Medulla oblongata (tissue), 1 donor: Measurements from ENCODE around the gene CDC14A.
"Not testable (repeated sequence)": the region's sequence is repeated elsewhere in the genome, so short reads cannot be mapped to it uniquely, and the experiment has no call there.

Source experiments
- DNase-seq: peaks from one replicate; pipeline ENCODE4 v3.0.0-alpha.2; 2015; ENCODE audit errors: extremely low spot score

CDC14A gene

GRCh38 chr1:100332331-100332730 lies 20.0 kb upstream of the CDC14A start:
- no peak for DNase-seq

- DNase-seq, result no peak
Measured at GRCh38 chr1:100335436-100335835, 16.9 kb upstream of the CDC14A start.

GRCh38 chr1:100337878-100338277 lies 14.4 kb upstream of the CDC14A start:
- DNase-seq, result not testable (repeated sequence)

GRCh38 chr1:100339735-100340134 lies 12.6 kb upstream of the CDC14A start:
- not testable (repeated sequence) for DNase-seq

- DNase-seq, result no peak
Measured at GRCh38 chr1:100340494-100340893, 11.8 kb upstream of the CDC14A start.

GRCh38 chr1:100342348-100342747 lies 10.0 kb upstream of the CDC14A start:
- no peak for DNase-seq

- DNase-seq, result peak; percentile 51
Measured at GRCh38 chr1:100343897-100344296, 8.4 kb upstream of the CDC14A start.

GRCh38 chr1:100344774-100345173 lies 7.5 kb upstream of the CDC14A start:
- no peak for DNase-seq

GRCh38 chr1:100346387-100346786 lies 5.9 kb upstream of the CDC14A start:
- no peak for DNase-seq

GRCh38 chr1:100347009-100347966 lies 5.0 kb upstream of the CDC14A start:
- no peak for DNase-seq

- DNase-seq, result no peak
Measured at GRCh38 chr1:100348549-100349144, 3.7 kb upstream of the CDC14A start.

- DNase-seq, result no peak
Measured at GRCh38 chr1:100349246-100349645, 3.1 kb upstream of the CDC14A start.

- DNase-seq, result no peak
Measured at GRCh38 chr1:100350787-100351094, 1.6 kb upstream of the CDC14A start.

- DNase-seq, result peak; percentile 96
Measured at GRCh38 chr1:100351095-100351887, 1.0 kb upstream of the CDC14A start.

- peak; percentile 38 for DNase-seq
Measured at GRCh38 chr1:100353071-100353801, 930 bp downstream of the CDC14A start.

GRCh38 chr1:100353988-100354387 lies 1.7 kb downstream of the CDC14A start:
- DNase-seq, result peak; percentile 15

GRCh38 chr1:100354971-100355394 lies 2.7 kb downstream of the CDC14A start:
- DNase-seq, result peak; percentile 32

- DNase-seq, result no peak
Measured at GRCh38 chr1:100358210-100358609, 5.9 kb downstream of the CDC14A start.

GRCh38 chr1:100359139-100359538 lies 6.8 kb downstream of the CDC14A start:
- DNase-seq, result no peak

GRCh38 chr1:100360790-100361510 lies 8.6 kb downstream of the CDC14A start:
- peak; percentile 14 for DNase-seq

- no peak for DNase-seq
Measured at GRCh38 chr1:100361511-100362089, 9.3 kb downstream of the CDC14A start.
